H9 (cell line): ENCODE data around the gene STMN1. TPM values are rescaled to one million over a fixed set of nuclear protein-coding genes. Genes with fewer than 3 reads are reported as not detected.

ENCODE experiments used
- DNase-seq: peaks from one replicate; pipeline ENCODE4 v3.0.0-alpha.2; 2017
- H2AFZ ChIP-seq: one replicate; pipeline ENCODE4 v1.6.1; 2013; ENCODE audit warnings: mild to moderate bottlenecking, low read length, control low read depth, moderate library complexity
- H2AK5ac ChIP-seq: 2 replicates; pipeline ENCODE4 v1.6.1; 2013; ENCODE audit warnings: low read length, control low read depth, mixed read lengths; ENCODE audit not compliant: insufficient read length
- H2BK120ac ChIP-seq: one replicate; pipeline ENCODE4 v1.6.1; 2013; ENCODE audit warnings: low read depth, mild to moderate bottlenecking, low read length, control low read depth, inconsistent platforms; ENCODE audit not compliant: poor library complexity, severe bottlenecking
- H2BK12ac ChIP-seq: 2 replicates; pipeline ENCODE4 v1.6.1; 2013; ENCODE audit warnings: low read length, control low read depth, mixed read lengths, low read depth; ENCODE audit not compliant: insufficient read length
- H2BK15ac ChIP-seq: 2 replicates; pipeline ENCODE4 v1.6.1; 2013; ENCODE audit warnings: low read depth, low read length, control low read depth
- H2BK20ac ChIP-seq: one replicate; pipeline ENCODE4 v1.6.1; 2013; ENCODE audit warnings: low read depth, mild to moderate bottlenecking, low read length, control low read depth, inconsistent platforms; ENCODE audit not compliant: poor library complexity, severe bottlenecking
- H2BK5ac ChIP-seq: 2 replicates; pipeline ENCODE4 v1.6.1; 2013; ENCODE audit warnings: low read length, control low read depth, mixed read lengths; ENCODE audit not compliant: insufficient read length
- H3K14ac ChIP-seq: 2 replicates; pipeline ENCODE4 v1.6.1; 2013; ENCODE audit warnings: low read length, control low read depth; ENCODE audit not compliant: insufficient read depth
- H3K18ac ChIP-seq: 2 replicates; pipeline ENCODE4 v1.6.1; 2013; ENCODE audit warnings: low read depth, mild to moderate bottlenecking, mixed read lengths, low read length, control low read depth; ENCODE audit not compliant: insufficient read length
- H3K23ac ChIP-seq: 2 replicates; pipeline ENCODE4 v1.6.1; 2013; ENCODE audit warnings: low read length, control low read depth, mixed read lengths, low read depth; ENCODE audit not compliant: insufficient read length
- H3K23me2 ChIP-seq: 2 replicates; pipeline ENCODE4 v1.6.1; 2013; ENCODE audit warnings: low read depth, mild to moderate bottlenecking, mixed read lengths, low read length, control low read depth; ENCODE audit not compliant: insufficient read length, poor library complexity, severe bottlenecking
- H3K27ac ChIP-seq: 2 replicates; pipeline ENCODE4 v1.5.1; 2013; ENCODE audit warnings: low read length, control low read depth, mixed read lengths, low read depth; ENCODE audit not compliant: insufficient read length
- H3K27me3 ChIP-seq: 2 replicates; pipeline ENCODE4 v1.6.1; 2013; ENCODE audit warnings: low read length, control low read depth, inconsistent platforms; ENCODE audit not compliant: insufficient read depth
- H3K4ac ChIP-seq: 2 replicates; pipeline ENCODE4 v1.6.1; 2013; ENCODE audit warnings: low read depth, mild to moderate bottlenecking, control low read depth, inconsistent platforms, low read length, moderate library complexity
- H3K4me1 ChIP-seq: 2 replicates; pipeline ENCODE4 v1.6.1; 2013; ENCODE audit warnings: low read length, control low read depth, inconsistent platforms; ENCODE audit not compliant: insufficient read depth
- H3K4me2 ChIP-seq: 2 replicates; pipeline ENCODE4 v1.6.1; 2013; ENCODE audit warnings: low read length, control low read depth, mixed read lengths; ENCODE audit not compliant: insufficient read length, insufficient read depth
- H3K56ac ChIP-seq: 2 replicates; pipeline ENCODE4 v1.6.1; 2013; ENCODE audit warnings: low read depth, mild to moderate bottlenecking, mixed read lengths, low read length, control low read depth; ENCODE audit not compliant: insufficient read length
- H3K79me1 ChIP-seq: 2 replicates; pipeline ENCODE4 v1.6.1; 2013; ENCODE audit warnings: low read depth, mild to moderate bottlenecking, moderate library complexity, low read length, control low read depth, inconsistent platforms; ENCODE audit not compliant: insufficient read depth, poor library complexity, severe bottlenecking
- H3K79me2 ChIP-seq: 2 replicates; pipeline ENCODE4 v1.6.1; 2013; ENCODE audit warnings: low read length, control low read depth, inconsistent platforms; ENCODE audit not compliant: insufficient read depth
- H3K9ac ChIP-seq: 2 replicates; pipeline ENCODE4 v1.6.1; 2013; ENCODE audit warnings: low read length, control low read depth, mixed read lengths; ENCODE audit not compliant: insufficient read length; ENCODE audit errors: extremely low read depth
- H3K9me3 ChIP-seq: one replicate; pipeline ENCODE4 v1.6.1; 2013; ENCODE audit warnings: low read depth, low read length, inconsistent platforms; ENCODE audit not compliant: control insufficient read depth
- H3T11ph ChIP-seq: one replicate; pipeline ENCODE4 v1.6.1; 2013; ENCODE audit warnings: mild to moderate bottlenecking, low read length, control low read depth, inconsistent platforms
- H4K20me1 ChIP-seq: one replicate; pipeline ENCODE4 v1.6.1; 2013; ENCODE audit not compliant: control insufficient read depth, insufficient read length, insufficient read depth
- H4K5ac ChIP-seq: 2 replicates; pipeline ENCODE4 v1.6.1; 2013; ENCODE audit warnings: low read depth, mild to moderate bottlenecking, mixed read lengths, low read length, control low read depth; ENCODE audit not compliant: insufficient read length
- H4K8ac ChIP-seq: replicated peaks from 2 replicates; pipeline ENCODE4 v1.6.1; 2013; ENCODE audit warnings: low read length, control low read depth, mixed read lengths, low read depth; ENCODE audit not compliant: insufficient read length
- H4K91ac ChIP-seq: 2 replicates; pipeline ENCODE4 v1.6.1; 2013; ENCODE audit warnings: low read depth, mild to moderate bottlenecking, moderate library complexity, mixed read lengths, low read length, control low read depth; ENCODE audit not compliant: insufficient read length
- H3K27ac Mint-ChIP-seq, 3 experiments: 2 replicates in 2 of 3; 3 replicates in 1 of 3; pipeline ENCODE4 v1.8.0; 2020 to 2021; ENCODE audit warnings: mixed read lengths in 3 of 3, mild to moderate bottlenecking in 1 of 3, moderate library complexity in 1 of 3
- H3K27me3 Mint-ChIP-seq: 2 replicates; pipeline ENCODE4 v1.8.0; 2021; ENCODE audit warnings: low read depth, mild to moderate bottlenecking, moderate library complexity, mixed read lengths
- H3K36me3 Mint-ChIP-seq, 3 experiments: 2 replicates in 2 of 3; 3 replicates in 1 of 3; pipeline ENCODE4 v1.8.0; 2020 to 2021; ENCODE audit warnings: low read depth in 3 of 3, mixed read lengths in 3 of 3; ENCODE audit not compliant: insufficient read depth in 1 of 3
- H3K4me1 Mint-ChIP-seq, 2 experiments: 2 replicates each; pipeline ENCODE4 v1.8.0; 2020; ENCODE audit warnings: mixed read lengths in 2 of 2
- H3K4me3 Mint-ChIP-seq, 2 experiments: 2 replicates in 1 of 2; 3 replicates in 1 of 2; pipeline ENCODE4 v1.8.0; 2020 to 2021; ENCODE audit warnings: mild to moderate bottlenecking in 2 of 2, mixed read lengths in 2 of 2, moderate library complexity in 1 of 2
- H3K9me3 Mint-ChIP-seq, 2 experiments: 2 replicates in 1 of 2; 3 replicates in 1 of 2; pipeline ENCODE4 v1.8.0; 2020; ENCODE audit warnings: mild to moderate bottlenecking in 2 of 2, mixed read lengths in 2 of 2, moderate library complexity in 1 of 2
- WGBS: extraction: QIAGEN DNeasy Blood & Tissue Kit; methylation state at CpG from one replicate; pipeline ENCODE4 v1.1.7; 2013; ENCODE audit warnings: missing lambda C conversion rate, low lambda C conversion rate, mixed read lengths; ENCODE audit not compliant: insufficient read length; ENCODE audit errors: extremely low coverage; 5-methylcytosine and 5-hydroxymethylcytosine counted together
- total RNA-seq: library from RNA; stranded (reverse); gene quantifications from 2 replicates; pipeline ENCODE4 v1.2.1, GENCODE V29; 2021
- TF ChIP-seq, protein P1 (sequence below): fragments of 200-600 bp; sonication (generic); conservative IDR thresholded peaks from 3 replicates; pipeline ENCODE4 v1.8.0; 2021; ENCODE audit warnings: antibody characterized with exemption, mild to moderate bottlenecking

Gene STMN1
- total RNA-seq, 1 experiment from 2014 or later = 500 TPM

DNA sequence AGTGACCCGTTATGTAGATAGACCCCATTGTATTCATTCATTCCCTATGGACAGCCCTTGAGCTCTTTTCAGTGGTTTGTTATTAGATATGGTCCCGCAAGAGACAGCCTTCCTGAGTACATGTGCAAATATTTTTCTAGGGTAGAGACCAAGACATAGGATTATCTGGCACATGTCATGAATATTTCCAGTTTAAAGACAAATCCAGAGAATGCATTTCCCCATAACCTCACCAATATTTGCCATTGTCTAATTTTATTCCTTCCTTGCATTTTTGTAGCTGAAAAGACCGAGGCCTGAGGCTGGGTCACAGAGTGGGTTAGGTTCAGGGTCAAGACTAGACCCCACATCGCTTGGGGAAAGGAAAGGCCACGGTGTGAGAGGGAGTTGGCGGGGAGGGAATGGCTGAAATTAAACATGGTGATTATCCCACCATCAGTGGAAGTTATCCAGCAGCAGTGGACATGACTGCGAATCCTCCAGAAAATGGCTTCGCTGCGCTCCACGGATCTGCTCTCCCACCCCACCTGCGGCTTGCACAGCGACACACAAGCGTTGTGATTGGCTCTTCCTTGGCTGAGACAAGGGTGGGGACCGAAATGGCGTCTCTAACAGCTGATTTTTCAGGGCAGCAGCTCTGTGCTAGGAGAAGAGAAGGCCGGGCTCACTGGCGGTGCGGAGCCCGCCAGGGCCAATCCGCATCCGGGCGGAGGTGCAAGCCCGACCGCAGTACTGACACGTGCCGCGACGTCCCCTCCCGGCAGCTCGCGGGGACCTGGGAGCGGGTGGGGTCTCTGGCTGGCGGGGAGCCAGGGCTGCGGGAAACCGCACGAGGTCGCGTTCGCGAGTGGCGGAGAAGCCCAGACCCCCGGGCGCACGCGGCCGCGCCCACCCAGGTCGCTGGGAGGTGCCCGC, 16.1 kb upstream of the STMN1 start:
- Mint-ChIP-seq H3K27ac (peak overlapping the region in 1 of 3 experiments; percentile 44; a peak in 1 of 7 replicates), H3K4me1 (peaks cover 28 to 41% of the 10 kb centered on the region in 2 experiments), H3K4me3 (peak overlapping the region; percentile 69 to 83), H3K27me3 (peaks cover 32% of the 10 kb centered on the region), H3K9me3 (no peaks in the 10 kb centered on the region), H3K36me3 (no peaks in the 10 kb centered on the region)
- no peak overlapping the region for H4K91ac ChIP-seq
- no peak overlapping the region for H2BK12ac ChIP-seq
- no peak overlapping the region for H3T11ph ChIP-seq
- H3K14ac ChIP-seq = peak overlapping the region; percentile 62; the same call in 1 of the 2 replicates
- H2AK5ac ChIP-seq = no peak overlapping the region
- H3K79me2 ChIP-seq = no peaks in the 10 kb centered on the region
- H2AFZ ChIP-seq = peak overlapping the region; percentile 88
- no peaks in the 10 kb centered on the region for H3K9me3 ChIP-seq
- no peak overlapping the region for H2BK120ac ChIP-seq
- TF ChIP-seq, protein P1, sequence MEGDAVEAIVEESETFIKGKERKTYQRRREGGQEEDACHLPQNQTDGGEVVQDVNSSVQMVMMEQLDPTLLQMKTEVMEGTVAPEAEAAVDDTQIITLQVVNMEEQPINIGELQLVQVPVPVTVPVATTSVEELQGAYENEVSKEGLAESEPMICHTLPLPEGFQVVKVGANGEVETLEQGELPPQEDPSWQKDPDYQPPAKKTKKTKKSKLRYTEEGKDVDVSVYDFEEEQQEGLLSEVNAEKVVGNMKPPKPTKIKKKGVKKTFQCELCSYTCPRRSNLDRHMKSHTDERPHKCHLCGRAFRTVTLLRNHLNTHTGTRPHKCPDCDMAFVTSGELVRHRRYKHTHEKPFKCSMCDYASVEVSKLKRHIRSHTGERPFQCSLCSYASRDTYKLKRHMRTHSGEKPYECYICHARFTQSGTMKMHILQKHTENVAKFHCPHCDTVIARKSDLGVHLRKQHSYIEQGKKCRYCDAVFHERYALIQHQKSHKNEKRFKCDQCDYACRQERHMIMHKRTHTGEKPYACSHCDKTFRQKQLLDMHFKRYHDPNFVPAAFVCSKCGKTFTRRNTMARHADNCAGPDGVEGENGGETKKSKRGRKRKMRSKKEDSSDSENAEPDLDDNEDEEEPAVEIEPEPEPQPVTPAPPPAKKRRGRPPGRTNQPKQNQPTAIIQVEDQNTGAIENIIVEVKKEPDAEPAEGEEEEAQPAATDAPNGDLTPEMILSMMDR = no peak
- no peak overlapping the region for H3K4ac ChIP-seq
- H3K27ac ChIP-seq = no peak overlapping the region
- no peak overlapping the region for H4K8ac ChIP-seq
- WGBS = no CpG with 5 or more reads among the region's 49 CpGs
- H3K23me2 ChIP-seq = peaks cover 18% of the 10 kb centered on the region
- no peaks in the 10 kb centered on the region for H3K79me1 ChIP-seq
- H2BK20ac ChIP-seq = no peak overlapping the region
- peak overlapping the region; percentile 67 for H3K9ac ChIP-seq
- peak overlapping the region; percentile 81 for H3K18ac ChIP-seq
- peak overlapping the region; percentile 92 for H3K4me2 ChIP-seq
- peak; percentile 74 for DNase-seq
- H2BK15ac ChIP-seq = no peak overlapping the region; the same call in 1 of the 2 replicates
- no peak overlapping the region for H4K5ac ChIP-seq
- no peaks in the 10 kb centered on the region for H3K27me3 ChIP-seq
- H3K4me1 ChIP-seq = peaks cover 2% of the 10 kb centered on the region; the same call in 1 of the 2 replicates
- H3K23ac ChIP-seq = no peak overlapping the region
- no peaks in the 10 kb centered on the region for H4K20me1 ChIP-seq
- H3K56ac ChIP-seq = no peak overlapping the region
- H2BK5ac ChIP-seq = no peak overlapping the region
